Cerebellar cortex (tissue), 1 donor: ENCODE data around the gene ATP11A.
A peak's percentile ranks its signal among the peaks of the same experiment; 100 is the strongest.

Experiments
- DNase-seq: peaks from one replicate; pipeline ENCODE4 v3.0.0-alpha.2; 2015; ENCODE audit warnings: low spot score

Gene ATP11A

GRCh38 chr13:112725346-112726015, 35.6 kb downstream of the ATP11A start:
- DNase-seq = no peak

- no peak for DNase-seq
Observed at GRCh38 chr13:112726016-112726767, 36.4 kb downstream of the ATP11A start.

DNA sequence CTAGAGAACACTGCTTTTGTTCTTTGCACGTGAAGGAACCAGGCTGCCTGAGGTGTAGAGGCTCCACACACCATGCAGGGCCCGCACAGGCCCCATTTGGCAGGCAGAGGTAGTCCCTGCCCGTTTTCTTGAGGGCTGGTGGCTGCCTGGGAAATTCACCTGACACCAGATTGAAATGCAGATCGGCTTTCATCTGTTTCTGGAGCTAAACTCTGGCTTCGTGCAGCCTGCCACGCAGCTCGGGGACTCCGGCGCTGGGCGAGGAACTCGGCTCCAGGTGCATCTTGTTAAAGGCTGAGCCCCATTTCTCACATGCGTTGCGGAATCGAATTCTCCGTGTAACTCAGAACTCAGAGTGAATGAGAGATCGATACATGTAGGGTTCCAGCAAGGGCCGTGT, 37.7 kb downstream of the ATP11A start:
- no peak for DNase-seq

- DNase-seq = no peak
Observed at GRCh38 chr13:112728375-112729126, 38.7 kb downstream of the ATP11A start.

- DNase-seq = peak; percentile 53
Observed at GRCh38 chr13:112729408-112729807, 39.6 kb downstream of the ATP11A start.

GRCh38 chr13:112730157-112730671, 40.4 kb downstream of the ATP11A start:
- no peak for DNase-seq

GRCh38 chr13:112731667-112732616, 42.1 kb downstream of the ATP11A start:
- DNase-seq = no peak

DNA sequence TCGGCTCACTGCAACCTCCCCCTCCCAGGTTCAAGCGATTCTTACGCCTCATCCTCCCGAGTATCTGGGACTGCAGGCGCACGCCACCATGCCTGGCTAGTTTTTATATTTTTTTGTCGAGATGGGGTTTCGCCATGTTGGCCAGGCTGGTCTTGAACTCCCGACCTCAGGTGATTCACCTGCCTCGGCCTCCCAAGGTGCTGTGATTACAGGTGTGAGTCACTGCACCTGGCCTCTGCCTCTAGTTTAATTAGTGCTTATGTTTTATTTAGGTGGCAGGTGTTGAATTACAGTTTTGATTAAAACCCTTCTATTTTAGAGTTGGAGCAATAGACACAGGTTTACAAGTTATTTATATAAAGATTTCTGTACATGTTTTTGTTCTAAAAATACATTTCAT, 42.8 kb downstream of the ATP11A start:
- no peak for DNase-seq

- DNase-seq = no peak
Observed at GRCh38 chr13:112733112-112733511, 43.3 kb downstream of the ATP11A start.

DNA sequence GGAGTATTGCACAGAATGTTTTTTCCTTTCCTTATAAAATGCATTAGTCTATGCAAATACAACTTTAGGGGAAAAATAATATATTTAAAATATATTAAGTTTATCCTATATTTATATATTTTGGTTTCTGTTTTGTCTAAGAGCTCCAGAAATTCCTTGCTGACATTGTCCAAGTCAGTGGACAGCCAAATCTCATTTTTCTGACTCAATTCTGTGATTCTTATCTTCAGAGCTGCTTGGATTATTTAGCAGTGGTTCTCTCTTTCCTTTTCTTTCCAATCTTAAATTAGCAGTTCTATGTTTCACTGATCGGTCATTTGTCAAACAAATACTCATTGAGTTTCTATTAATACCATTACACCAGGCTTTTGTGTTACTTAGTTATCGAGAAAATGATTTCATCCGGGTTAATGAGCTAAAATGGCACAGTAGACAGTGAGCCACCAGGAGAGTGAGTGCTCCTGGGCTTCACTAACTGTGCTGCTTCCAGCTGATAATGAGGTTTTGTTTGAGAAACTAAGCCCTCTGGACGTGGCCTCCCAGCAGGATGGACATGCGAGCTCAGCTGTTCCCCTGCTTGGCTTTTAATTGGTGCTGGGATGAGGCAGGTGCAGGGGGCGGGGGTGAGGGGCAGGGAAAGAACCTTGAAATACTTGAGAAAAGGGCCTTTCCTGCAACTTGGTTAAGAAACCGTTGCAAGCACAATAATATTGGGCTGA, 44.0 kb downstream of the ATP11A start:
- no peak for DNase-seq

DNA sequence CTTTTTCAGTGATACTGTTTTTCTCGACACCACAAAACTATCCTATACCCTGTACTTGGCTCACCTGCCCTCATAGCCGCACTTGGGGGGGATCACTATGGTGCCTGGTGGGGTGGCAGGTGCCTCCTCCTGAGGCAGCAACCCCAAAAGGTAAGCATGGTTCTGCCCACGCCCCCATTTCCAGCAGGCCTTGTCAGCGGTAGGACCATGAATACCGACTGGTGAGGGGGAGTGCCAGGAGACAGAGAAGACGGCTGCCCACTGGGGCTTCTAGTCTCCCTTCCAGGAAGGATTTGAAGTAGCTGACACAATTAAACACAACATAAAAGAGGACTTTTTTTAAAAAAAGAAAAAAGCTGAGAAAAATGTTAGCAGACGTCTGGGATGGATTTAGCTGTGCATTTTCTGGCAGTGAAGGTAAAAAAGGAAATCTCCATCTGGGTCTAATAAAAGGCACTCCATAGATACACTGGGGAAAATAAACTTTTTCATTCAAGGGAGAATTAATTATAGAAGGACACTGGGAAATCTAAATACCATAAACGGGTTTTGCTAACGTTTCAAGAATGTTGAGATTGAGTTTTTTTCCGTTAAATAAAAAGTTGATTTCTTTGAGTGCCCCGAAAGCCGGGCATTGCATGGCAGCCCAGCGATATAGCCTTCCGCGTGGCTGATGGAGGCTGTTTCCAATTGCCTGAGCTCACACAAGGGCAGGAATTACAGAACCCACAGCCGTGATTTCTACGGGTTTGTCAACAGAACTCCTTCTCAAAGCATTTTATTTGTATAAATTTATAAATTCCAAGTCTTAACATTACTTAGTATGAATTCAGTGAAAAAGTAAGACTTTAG, 45.1 kb downstream of the ATP11A start:
- DNase-seq = no peak

DNA sequence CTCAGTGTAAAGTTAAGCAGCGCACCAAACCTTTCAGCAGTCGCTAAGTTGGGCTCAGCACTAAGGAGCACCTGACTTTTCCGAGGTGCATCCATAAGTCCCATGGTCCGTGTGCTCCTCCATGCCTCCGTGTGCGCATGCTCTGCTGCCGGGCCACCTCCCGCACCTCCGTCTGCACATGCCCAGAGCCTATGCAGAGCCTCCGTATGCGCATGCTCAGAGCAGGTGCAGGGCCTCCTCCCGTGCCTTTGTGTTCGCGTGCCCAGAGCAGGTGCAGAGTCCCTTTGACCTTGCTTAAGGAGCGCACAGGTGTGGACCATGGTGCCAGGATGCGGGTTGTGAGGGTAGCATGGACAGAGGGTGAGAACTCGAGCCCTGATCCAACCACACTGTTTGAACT, 46.0 kb downstream of the ATP11A start:
- no peak for DNase-seq

GRCh38 chr13:112737294-112737693, 47.5 kb downstream of the ATP11A start:
- DNase-seq = no peak

DNA sequence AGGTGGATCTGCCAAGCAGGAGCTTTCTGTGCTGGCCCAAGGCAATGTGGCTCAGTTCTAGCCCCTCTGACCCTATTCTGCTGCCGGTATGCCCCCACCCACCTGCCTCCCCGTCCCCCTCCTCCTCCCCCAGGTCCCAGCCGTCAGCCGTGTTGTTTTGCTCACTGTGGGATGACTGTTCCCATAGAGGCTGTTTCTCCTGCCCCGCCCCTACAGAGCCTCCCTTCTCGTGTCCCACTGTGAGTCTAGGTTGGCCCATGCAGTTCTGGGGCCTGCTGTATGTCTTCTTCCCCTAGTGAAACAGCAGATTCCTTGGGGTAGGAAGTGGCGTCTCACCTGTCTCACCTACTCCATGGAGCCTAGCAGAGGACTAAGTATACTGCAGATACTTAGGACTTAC, 48.8 kb downstream of the ATP11A start:
- no peak for DNase-seq

GRCh38 chr13:112740502-112741131, 50.8 kb downstream of the ATP11A start:
- DNase-seq = no peak

DNA sequence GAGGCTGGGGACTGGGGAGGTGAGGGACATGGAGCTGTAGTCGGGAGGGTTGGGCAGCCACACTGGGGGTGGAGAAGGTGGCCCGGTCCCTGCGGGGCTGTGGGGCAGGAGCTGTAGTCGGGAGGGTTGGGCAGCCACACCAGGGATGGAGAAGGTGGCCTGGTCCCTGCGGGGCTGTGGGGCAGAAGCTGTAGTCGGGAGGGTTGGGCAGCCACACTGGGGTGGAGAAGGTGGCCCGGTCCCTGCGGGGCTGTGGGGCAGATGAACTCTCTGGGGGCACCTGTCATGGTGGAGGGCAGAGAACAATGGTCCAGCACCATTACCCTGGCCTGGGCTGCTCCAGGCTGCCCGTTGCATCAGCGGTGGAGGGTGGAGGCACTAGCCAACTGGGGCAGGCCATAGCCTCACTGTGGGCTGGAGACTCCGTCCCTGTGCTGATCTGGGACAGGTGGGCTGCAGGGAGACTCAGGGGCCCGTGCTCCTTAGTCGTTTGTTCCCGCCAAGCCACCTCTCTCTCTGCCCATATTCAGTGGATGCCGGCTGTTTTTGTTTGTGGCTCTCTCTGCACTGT, 51.4 kb downstream of the ATP11A start:
- no peak for DNase-seq

DNA sequence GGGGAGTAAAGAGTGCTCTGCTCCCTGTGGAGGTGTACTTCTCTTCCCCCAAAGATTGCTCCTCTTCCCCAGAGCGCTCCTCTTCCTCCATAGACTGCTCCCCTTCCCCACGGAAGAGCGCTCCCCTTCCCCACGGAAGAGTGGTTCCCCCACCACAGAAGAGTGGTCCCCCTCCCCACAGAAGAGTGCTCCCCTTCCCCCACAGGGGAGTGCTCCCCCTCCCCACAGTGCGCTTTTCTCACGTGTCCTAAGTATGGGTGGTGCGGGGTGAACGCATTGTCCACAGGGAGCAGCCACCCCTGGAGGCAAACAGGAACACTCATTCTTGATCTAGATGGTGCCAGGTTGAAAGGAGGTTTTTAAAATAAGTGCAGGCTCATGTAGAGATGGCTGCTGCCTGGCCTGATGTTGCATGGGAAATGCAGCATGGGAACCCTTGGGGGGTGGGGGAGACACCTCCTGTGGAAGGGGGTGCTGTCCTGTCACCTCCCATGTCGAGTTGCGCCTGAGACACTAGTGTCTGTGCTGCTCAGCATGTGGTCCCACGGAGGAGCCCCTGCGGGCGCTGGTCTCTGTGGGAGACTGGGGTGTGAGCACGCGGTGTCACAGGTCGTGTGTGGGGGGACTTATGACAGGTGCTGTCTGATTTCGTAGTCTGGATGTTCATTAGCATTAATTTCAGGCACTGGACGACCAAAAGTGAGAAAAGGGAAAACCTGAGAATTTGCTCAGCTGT, 52.2 kb downstream of the ATP11A start:
- no peak for DNase-seq

DNA sequence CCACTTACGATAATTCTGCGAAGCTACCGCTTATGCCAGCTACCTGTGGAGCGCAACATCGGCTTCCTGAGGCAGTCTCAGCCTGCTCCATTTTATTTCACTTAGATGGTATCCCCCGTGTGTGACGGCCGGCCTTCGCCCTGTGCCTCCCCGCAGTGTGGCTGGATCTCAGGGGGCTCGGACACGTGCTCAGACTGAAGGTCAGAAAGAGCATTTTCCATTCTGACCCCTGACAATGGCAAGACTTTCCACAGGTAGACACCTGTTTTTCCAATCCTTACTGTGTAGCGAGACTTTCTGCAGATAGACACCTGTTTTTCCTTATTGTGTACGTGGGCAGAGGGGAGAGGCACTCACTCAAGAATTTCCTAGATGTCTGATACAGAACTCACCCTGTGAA, 52.7 kb downstream of the ATP11A start:
- DNase-seq = no peak
